ENCODE data around the gene GSDME.

- TF ChIP-seq POLR2A (IDR thresholded peaks at IDR 0.05) (no peak), EP300 (IDR thresholded peaks at IDR 0.05) (no peak)
- TF ChIP-seq, protein P1, sequence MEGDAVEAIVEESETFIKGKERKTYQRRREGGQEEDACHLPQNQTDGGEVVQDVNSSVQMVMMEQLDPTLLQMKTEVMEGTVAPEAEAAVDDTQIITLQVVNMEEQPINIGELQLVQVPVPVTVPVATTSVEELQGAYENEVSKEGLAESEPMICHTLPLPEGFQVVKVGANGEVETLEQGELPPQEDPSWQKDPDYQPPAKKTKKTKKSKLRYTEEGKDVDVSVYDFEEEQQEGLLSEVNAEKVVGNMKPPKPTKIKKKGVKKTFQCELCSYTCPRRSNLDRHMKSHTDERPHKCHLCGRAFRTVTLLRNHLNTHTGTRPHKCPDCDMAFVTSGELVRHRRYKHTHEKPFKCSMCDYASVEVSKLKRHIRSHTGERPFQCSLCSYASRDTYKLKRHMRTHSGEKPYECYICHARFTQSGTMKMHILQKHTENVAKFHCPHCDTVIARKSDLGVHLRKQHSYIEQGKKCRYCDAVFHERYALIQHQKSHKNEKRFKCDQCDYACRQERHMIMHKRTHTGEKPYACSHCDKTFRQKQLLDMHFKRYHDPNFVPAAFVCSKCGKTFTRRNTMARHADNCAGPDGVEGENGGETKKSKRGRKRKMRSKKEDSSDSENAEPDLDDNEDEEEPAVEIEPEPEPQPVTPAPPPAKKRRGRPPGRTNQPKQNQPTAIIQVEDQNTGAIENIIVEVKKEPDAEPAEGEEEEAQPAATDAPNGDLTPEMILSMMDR (IDR thresholded peaks at IDR 0.05), result no peak
Measured at GRCh38 chr7:24718431-24718831, 38.8 kb downstream of the GSDME start.
